Activated naive CD4-positive, alpha-beta T cell treated with anti-CD3 and anti-CD28 coated beads, Interleukin-2, amount 50 U/mL, for 72 hours (primary cell): Measurements from ENCODE around the gene KLF13. TPM values are rescaled to one million over a fixed set of nuclear protein-coding genes. Genes with fewer than 3 reads are reported as not detected.

Experiments
- ATAC-seq, 2 donors: fragments of 150-1000 bp; cut with Tn5 transposase; 2 replicates each; pipeline ENCODE4 v1.10.0; 2021; ENCODE audit warnings: mild to moderate bottlenecking in 2 of 2, moderate library complexity in 2 of 2
- DNase-seq, 2 donors: peaks; one replicate each; pipeline ENCODE4 v3.0.0; 2021 to 2022; ENCODE audit warnings: low spot score in 2 of 2
- H3K27ac Mint-ChIP-seq, 2 donors: one replicate each; pipeline ENCODE4 v1.8.0; 2022; ENCODE audit warnings: mild to moderate bottlenecking in 2 of 2, mixed read lengths in 2 of 2
- H3K36me3 Mint-ChIP-seq, 2 donors: one replicate each; pipeline ENCODE4 v1.8.0; 2022; ENCODE audit warnings: mixed read lengths in 2 of 2
- H3K9me3 Mint-ChIP-seq, 2 donors: one replicate each; pipeline ENCODE4 v1.8.0; 2022; ENCODE audit warnings: mixed read lengths in 2 of 2
- total RNA-seq, 2 donors: library from RNA; stranded (reverse); gene quantifications; one replicate each; pipeline ENCODE4 v1.2.3, GENCODE V29; 2022

KLF13 gene
- total RNA-seq, 2 donors from 2014 or later = 124 to 161 TPM

- no peaks in the 10 kb centered on the region for H3K9me3 Mint-ChIP-seq
- DNase-seq = no peak
- no peak for ATAC-seq
- H3K27ac Mint-ChIP-seq = peak overlapping the region in 1 of 2 donors; percentile 76
- H3K36me3 Mint-ChIP-seq = peaks cover 7 to 16% of the 10 kb centered on the region in 2 donors
Measured at GRCh38 chr15:31371520-31372240, 45.0 kb downstream of the KLF13 start.

- Mint-ChIP-seq H3K27ac (peak overlapping the region in 1 of 2 donors; percentile 65), H3K36me3 (peaks cover 7 to 16% of the 10 kb centered on the region in 2 donors), H3K9me3 (no peaks in the 10 kb centered on the region)
- DNase-seq (no peak), ATAC-seq (peak in 1 of 2 donors; percentile 14)
Measured at GRCh38 chr15:31372635-31373091, 46.0 kb downstream of the KLF13 start.

- no peak for DNase-seq
- ATAC-seq = no peak
- H3K9me3 Mint-ChIP-seq = no peaks in the 10 kb centered on the region
- H3K27ac Mint-ChIP-seq = peak overlapping the region in 1 of 2 donors; percentile 22
- H3K36me3 Mint-ChIP-seq = peaks cover 7 to 16% of the 10 kb centered on the region in 2 donors
Measured at GRCh38 chr15:31373096-31373865, 46.6 kb downstream of the KLF13 start.

- Mint-ChIP-seq H3K9me3 (no peaks in the 10 kb centered on the region), H3K27ac (peak overlapping the region in 1 of 2 donors; percentile 61), H3K36me3 (peaks cover 10 to 16% of the 10 kb centered on the region in 2 donors)
- ATAC-seq (no peak), DNase-seq (no peak)
Measured at GRCh38 chr15:31373970-31374369, 47.3 kb downstream of the KLF13 start.

- Mint-ChIP-seq H3K9me3 (no peaks in the 10 kb centered on the region), H3K27ac (no peak overlapping the region), H3K36me3 (peaks cover 14 to 16% of the 10 kb centered on the region in 2 donors)
- DNase-seq (no peak), ATAC-seq (no peak)
Measured at GRCh38 chr15:31374489-31374888, 47.9 kb downstream of the KLF13 start.

GRCh38 chr15:31374986-31375385 is 48.4 kb downstream of the KLF13 start:
- no peak for ATAC-seq
- Mint-ChIP-seq H3K36me3 (peaks cover 14 to 17% of the 10 kb centered on the region in 2 donors), H3K27ac (peak overlapping the region in 1 of 2 donors; percentile 64), H3K9me3 (no peaks in the 10 kb centered on the region)
- DNase-seq = no peak

- Mint-ChIP-seq H3K9me3 (no peaks in the 10 kb centered on the region), H3K27ac (peak overlapping the region in 1 of 2 donors; percentile 49), H3K36me3 (peaks cover 12 to 15% of the 10 kb centered on the region in 2 donors)
- DNase-seq (no peak), ATAC-seq (peak in 1 of 2 donors; percentile 15)
Measured at GRCh38 chr15:31375772-31376171, 49.1 kb downstream of the KLF13 start.

- no peak for ATAC-seq
- no peaks in the 10 kb centered on the region for H3K9me3 Mint-ChIP-seq
- no peak for DNase-seq
- peaks cover 10 to 15% of the 10 kb centered on the region in 2 donors for H3K36me3 Mint-ChIP-seq
- H3K27ac Mint-ChIP-seq = peak overlapping the region; percentile 36 to 49
Measured at GRCh38 chr15:31376511-31376910, 49.9 kb downstream of the KLF13 start.

GRCh38 chr15:31377030-31377429 is 50.4 kb downstream of the KLF13 start:
- Mint-ChIP-seq H3K36me3 (peaks cover 10 to 18% of the 10 kb centered on the region in 2 donors), H3K9me3 (no peaks in the 10 kb centered on the region), H3K27ac (no peak overlapping the region)
- ATAC-seq (peak in 1 of 2 donors; percentile 8), DNase-seq (no peak)

GRCh38 chr15:31378363-31378903 is 51.8 kb downstream of the KLF13 start:
- ATAC-seq = peak in 1 of 2 donors; percentile 29
- Mint-ChIP-seq H3K36me3 (peaks cover 10 to 18% of the 10 kb centered on the region in 2 donors), H3K9me3 (no peaks in the 10 kb centered on the region)

GRCh38 chr15:31379042-31379441 is 52.4 kb downstream of the KLF13 start:
- H3K36me3 Mint-ChIP-seq = peaks cover 10 to 18% of the 10 kb centered on the region in 2 donors
- ATAC-seq (peak; percentile 33 to 72), DNase-seq (no peak)
- H3K27ac Mint-ChIP-seq = peak overlapping the region; percentile 76 to 91
- H3K9me3 Mint-ChIP-seq = no peaks in the 10 kb centered on the region

More at GRCh38 chr15:31378363-31378903, 51.8 kb downstream of the KLF13 start:
- H3K27ac Mint-ChIP-seq = peak overlapping the region; percentile 76 to 91
- DNase-seq = no peak

- peak overlapping the region; percentile 31 to 76 for H3K27ac Mint-ChIP-seq
- no peak for ATAC-seq
- H3K36me3 Mint-ChIP-seq = peaks cover 10 to 18% of the 10 kb centered on the region in 2 donors
- no peak for DNase-seq
- no peaks in the 10 kb centered on the region for H3K9me3 Mint-ChIP-seq
Measured at GRCh38 chr15:31379577-31379976, 52.9 kb downstream of the KLF13 start.

- Mint-ChIP-seq H3K36me3 (peaks cover 10 to 27% of the 10 kb centered on the region in 2 donors), H3K27ac (peak overlapping the region; percentile 36 to 46), H3K9me3 (peaks cover 0 to 5% of the 10 kb centered on the region in 2 donors)
- no peak for ATAC-seq
- DNase-seq = no peak
Measured at GRCh38 chr15:31381801-31382712, 55.4 kb downstream of the KLF13 start.

GRCh38 chr15:31382713-31383045 is 56.0 kb downstream of the KLF13 start:
- Mint-ChIP-seq H3K27ac (peak overlapping the region; percentile 18 to 32), H3K36me3 (peaks cover 10 to 28% of the 10 kb centered on the region in 2 donors), H3K9me3 (peaks cover 0 to 5% of the 10 kb centered on the region in 2 donors)
- DNase-seq (no peak), ATAC-seq (no peak)

GRCh38 chr15:31383139-31383538 is 56.5 kb downstream of the KLF13 start:
- peaks cover 10 to 33% of the 10 kb centered on the region in 2 donors for H3K36me3 Mint-ChIP-seq
- DNase-seq (no peak), ATAC-seq (no peak)
- peak overlapping the region in 1 of 2 donors; percentile 18 for H3K27ac Mint-ChIP-seq
- peaks cover 0 to 5% of the 10 kb centered on the region in 2 donors for H3K9me3 Mint-ChIP-seq

GRCh38 chr15:31384568-31384967 is 57.9 kb downstream of the KLF13 start:
- H3K36me3 Mint-ChIP-seq = peaks cover 2 to 30% of the 10 kb centered on the region in 2 donors
- ATAC-seq = no peak
- no peak overlapping the region for H3K27ac Mint-ChIP-seq
- no peak for DNase-seq
- H3K9me3 Mint-ChIP-seq = peaks cover 0 to 12% of the 10 kb centered on the region in 2 donors
